Smooth muscle cell (in vitro differentiated cells): ENCODE measurements around the gene EML4. TPM values are rescaled to one million over a fixed set of nuclear protein-coding genes. Genes with fewer than 3 reads are reported as not detected.

ENCODE experiments used
- DNase-seq: peaks from one replicate; lab custom pipeline; 2025; ENCODE audit not compliant: unreplicated experiment; lab: John Stamatoyannopoulos, UW
- H2AFZ ChIP-seq: fragments of 200-600 bp; sonication (generic); 2 replicates; pipeline ENCODE4 v1.6.0; 2016; ENCODE audit warnings: antibody characterized with exemption, low read depth, mild to moderate bottlenecking
- H3F3A ChIP-seq: fragments of 200-600 bp; sonication (generic); 2 replicates; pipeline ENCODE4 v1.6.0; 2017; ENCODE audit warnings: antibody characterized with exemption, low read depth
- H3K27ac ChIP-seq: fragments of 200-600 bp; sonication (generic); 2 replicates; pipeline ENCODE4 v1.5.1; 2016; ENCODE audit warnings: low read depth, mild to moderate bottlenecking
- H3K27me3 ChIP-seq: fragments of 200-600 bp; sonication (generic); 2 replicates; pipeline ENCODE4 v1.6.1; 2016; ENCODE audit warnings: low read depth, mild to moderate bottlenecking
- H3K36me3 ChIP-seq: fragments of 200-600 bp; sonication (generic); 2 replicates; pipeline ENCODE4 v1.5.1; 2016; ENCODE audit warnings: low read depth
- H3K4me1 ChIP-seq: fragments of 200-600 bp; sonication (generic); 2 replicates; pipeline ENCODE4 v1.5.1; 2016; ENCODE audit warnings: low read depth
- H3K4me2 ChIP-seq: fragments of 200-600 bp; sonication (generic); 2 replicates; pipeline ENCODE4 v1.6.0; 2016; ENCODE audit warnings: mild to moderate bottlenecking
- H3K4me3 ChIP-seq: fragments of 200-600 bp; sonication (generic); 2 replicates; pipeline ENCODE4 v1.5.1; 2016; ENCODE audit warnings: mild to moderate bottlenecking
- H3K79me2 ChIP-seq: fragments of 200-600 bp; sonication (generic); 2 replicates; pipeline ENCODE4 v1.6.0; 2016; ENCODE audit warnings: low read depth, mild to moderate bottlenecking
- H3K9ac ChIP-seq: fragments of 200-600 bp; sonication (generic); 2 replicates; pipeline ENCODE4 v1.6.0; 2016; ENCODE audit warnings: low read depth
- H3K9me3 ChIP-seq: fragments of 200-600 bp; sonication (generic); replicated peaks from 2 replicates; pipeline ENCODE4 v1.5.1; 2016; ENCODE audit warnings: low read depth
- H4K20me1 ChIP-seq: fragments of 200-600 bp; sonication (generic); 2 replicates; pipeline ENCODE4 v1.6.0; 2016; ENCODE audit warnings: low read depth
- CTCF ChIP-seq: fragments of 200-600 bp; sonication (generic); IDR thresholded peaks from 2 replicates; pipeline ENCODE4 v1.5.1; 2017; ENCODE audit warnings: borderline replicate concordance, mild to moderate bottlenecking, antibody characterized with exemption; ENCODE audit not compliant: insufficient read depth, poor library complexity, severe bottlenecking
- WGBS: methylation state at CpG from one replicate; pipeline ENCODE4 v1.1.7; 2016; ENCODE audit warnings: low lambda C conversion rate; 5-methylcytosine and 5-hydroxymethylcytosine counted together
- polyA plus RNA-seq: library from polyadenylated mRNA; unstranded; fragments of >200 nt; fragmentation: Nextera tagmentation; extraction: Ambion mirVana; gene quantifications from 2 replicates; pipeline ENCODE4 v1.2.1, GENCODE V29; 2016
- total RNA-seq: library from RNA; depleted of rRNA; stranded (reverse); fragments of >200 nt; gene quantifications from 2 replicates; pipeline ENCODE4 v1.2.3, GENCODE V29; 2014

Gene EML4
- total and polyA plus RNA-seq, 2 experiments from 2014 or later: 33.6 to 46.2 TPM

GRCh38 chr2:42183775-42184174, 14.6 kb downstream of the EML4 start:
- Histone ChIP-seq H3K27me3 (no peaks in the 10 kb centered on the region), H3K36me3 (no peaks in the 10 kb centered on the region), H2AFZ (no peak overlapping the region), H3K9ac (no peak overlapping the region), H3K27ac (no peak overlapping the region), H3K9me3 (no peaks in the 10 kb centered on the region), H3F3A (no peaks in the 10 kb centered on the region), H3K4me3 (no peak overlapping the region), H3K4me1 (no peaks in the 10 kb centered on the region), H3K79me2 (peaks cover 89% of the 10 kb centered on the region), H3K4me2 (no peak overlapping the region), H4K20me1 (peaks cover 44% of the 10 kb centered on the region)
- no peak for TF ChIP-seq CTCF
- no peak for DNase-seq
- WGBS: 71% methylated on average over 1 of the region's 1 CpG

GRCh38 chr2:42184346-42184745, 15.2 kb downstream of the EML4 start:
- no peak for DNase-seq
- H4K20me1 ChIP-seq: peaks cover 43% of the 10 kb centered on the region
- no peak overlapping the region for H3K4me3 ChIP-seq
- no peaks in the 10 kb centered on the region for H3K27me3 ChIP-seq
- peaks cover 89% of the 10 kb centered on the region for H3K79me2 ChIP-seq
- no peak for TF ChIP-seq CTCF
- no peak overlapping the region for H2AFZ ChIP-seq
- no peaks in the 10 kb centered on the region for H3K9me3 ChIP-seq
- no peaks in the 10 kb centered on the region for H3K36me3 ChIP-seq
- no peaks in the 10 kb centered on the region for H3K4me1 ChIP-seq
- 93% methylated on average over 3 of the region's 3 CpGs for WGBS
- no peaks in the 10 kb centered on the region for H3F3A ChIP-seq
- no peak overlapping the region for H3K9ac ChIP-seq
- no peak overlapping the region for H3K4me2 ChIP-seq
- H3K27ac ChIP-seq: peak overlapping the region; percentile 41

- Histone ChIP-seq H3K4me3 (no peak overlapping the region), H3K79me2 (peaks cover 89% of the 10 kb centered on the region), H2AFZ (no peak overlapping the region), H3F3A (no peaks in the 10 kb centered on the region), H3K27ac (peak overlapping the region; percentile 41), H3K9ac (no peak overlapping the region), H4K20me1 (peaks cover 41% of the 10 kb centered on the region), H3K27me3 (no peaks in the 10 kb centered on the region), H3K36me3 (no peaks in the 10 kb centered on the region), H3K4me1 (no peaks in the 10 kb centered on the region), H3K4me2 (peak overlapping the region; percentile 29), H3K9me3 (no peaks in the 10 kb centered on the region)
- WGBS: 73% methylated on average over 5 of the region's 5 CpGs
- DNase-seq: no peak
- no peak for TF ChIP-seq CTCF
Observed at GRCh38 chr2:42185220-42185921, 16.2 kb downstream of the EML4 start.

- H3K79me2 ChIP-seq: peaks cover 89% of the 10 kb centered on the region
- H2AFZ ChIP-seq: no peak overlapping the region
- no peak for TF ChIP-seq CTCF
- H3F3A ChIP-seq: no peaks in the 10 kb centered on the region
- H3K27me3 ChIP-seq: no peaks in the 10 kb centered on the region
- no peak for DNase-seq
- no peaks in the 10 kb centered on the region for H3K4me1 ChIP-seq
- 67% methylated on average over 1 of the region's 1 CpG for WGBS
- peaks cover 46% of the 10 kb centered on the region for H4K20me1 ChIP-seq
- H3K9ac ChIP-seq: no peak overlapping the region
- H3K36me3 ChIP-seq: no peaks in the 10 kb centered on the region
- H3K4me3 ChIP-seq: no peak overlapping the region
- no peaks in the 10 kb centered on the region for H3K9me3 ChIP-seq
- peak overlapping the region; percentile 50 for H3K4me2 ChIP-seq
- H3K27ac ChIP-seq: peak overlapping the region; percentile 41
Observed at GRCh38 chr2:42186366-42186765, 17.2 kb downstream of the EML4 start.
